SU-DHL-6 (cell line): Measurements from ENCODE around the gene CDK19.

Source experiments
- EZH2phosphoT487 ChIP-seq: fragments of 200-600 bp; sonication (generic), shearing (Covaris generic); conservative IDR thresholded peaks from 2 replicates; pipeline ENCODE4 v1.6.1; 2018; ENCODE audit warnings: mild to moderate bottlenecking, antibody characterized with exemption, low read length, moderate library complexity, mixed read lengths
- TF ChIP-seq, protein P1 (sequence below): fragments of 200-600 bp; sonication (generic); IDR thresholded peaks from one replicate; pipeline ENCODE4 v1.5.1; 2017; ENCODE audit warnings: antibody characterized with exemption, mild to moderate bottlenecking, low read length, moderate library complexity; ENCODE audit not compliant: insufficient read depth, poor library complexity, severe bottlenecking

- TF ChIP-seq, protein P1, sequence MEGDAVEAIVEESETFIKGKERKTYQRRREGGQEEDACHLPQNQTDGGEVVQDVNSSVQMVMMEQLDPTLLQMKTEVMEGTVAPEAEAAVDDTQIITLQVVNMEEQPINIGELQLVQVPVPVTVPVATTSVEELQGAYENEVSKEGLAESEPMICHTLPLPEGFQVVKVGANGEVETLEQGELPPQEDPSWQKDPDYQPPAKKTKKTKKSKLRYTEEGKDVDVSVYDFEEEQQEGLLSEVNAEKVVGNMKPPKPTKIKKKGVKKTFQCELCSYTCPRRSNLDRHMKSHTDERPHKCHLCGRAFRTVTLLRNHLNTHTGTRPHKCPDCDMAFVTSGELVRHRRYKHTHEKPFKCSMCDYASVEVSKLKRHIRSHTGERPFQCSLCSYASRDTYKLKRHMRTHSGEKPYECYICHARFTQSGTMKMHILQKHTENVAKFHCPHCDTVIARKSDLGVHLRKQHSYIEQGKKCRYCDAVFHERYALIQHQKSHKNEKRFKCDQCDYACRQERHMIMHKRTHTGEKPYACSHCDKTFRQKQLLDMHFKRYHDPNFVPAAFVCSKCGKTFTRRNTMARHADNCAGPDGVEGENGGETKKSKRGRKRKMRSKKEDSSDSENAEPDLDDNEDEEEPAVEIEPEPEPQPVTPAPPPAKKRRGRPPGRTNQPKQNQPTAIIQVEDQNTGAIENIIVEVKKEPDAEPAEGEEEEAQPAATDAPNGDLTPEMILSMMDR, result no peak
- no peak for TF ChIP-seq EZH2phosphoT487
Measured at GRCh38 chr6:110689275-110689935, 125.9 kb downstream of the CDK19 start.
